Bronchial epithelial cell (primary cell): Measurements from ENCODE around the gene C1QL1. TPM values are rescaled to one million over a fixed set of nuclear protein-coding genes. Genes with fewer than 3 reads are reported as not detected.

Experiments used
- DNase-seq: peaks from one replicate; pipeline ENCODE4 v3.0.0-alpha.2; 2010; ENCODE audit warnings: low read depth
- FAIRE-seq: peaks from 2 replicates; lab custom pipeline; 2011; peaks lifted over from hg19 to GRCh38; lab: Jason Lieb, UNC
- H3K27me3 ChIP-seq: 2 replicates; pipeline ENCODE4 v1.5.1; 2011; ENCODE audit warnings: low read length; ENCODE audit not compliant: control insufficient read depth, insufficient read depth
- H3K36me3 ChIP-seq: 2 replicates; pipeline ENCODE4 v1.5.1; 2011; ENCODE audit warnings: low read length; ENCODE audit not compliant: control insufficient read depth, insufficient read depth
- H3K4me3 ChIP-seq: 2 replicates; pipeline ENCODE4 v1.5.1; 2011; ENCODE audit warnings: mild to moderate bottlenecking, low read depth, low read length, control low read depth
- CTCF ChIP-seq: IDR thresholded peaks from 2 replicates; pipeline ENCODE4 v1.5.1; 2011; ENCODE audit warnings: mild to moderate bottlenecking, moderate library complexity, low read length, control low read depth, inconsistent platforms; ENCODE audit not compliant: insufficient read depth, severe bottlenecking
- total RNA-seq: library from RNA; depleted of rRNA; stranded (reverse); fragments of >200 nt; gene quantifications from 2 replicates; pipeline ENCODE4 v1.2.1, GENCODE V29; 2014

The C1QL1 gene
- total RNA-seq, 1 donor from 2014 or later: not detected

GRCh38 chr17:45009676-45010467 lies 41.8 kb upstream of the C1QL1 start:
- H3K4me3 ChIP-seq: no peak overlapping the region
- no peak for TF ChIP-seq CTCF
- FAIRE-seq: no peak
- H3K36me3 ChIP-seq: no peaks in the 10 kb centered on the region
- H3K27me3 ChIP-seq: peaks cover 8% of the 10 kb centered on the region
- DNase-seq: no peak

GRCh38 chr17:45008216-45008615 lies 40.1 kb upstream of the C1QL1 start:
- DNase-seq (no peak), FAIRE-seq (no peak)
- Histone ChIP-seq H3K27me3 (peaks cover 13% of the 10 kb centered on the region), H3K4me3 (no peak overlapping the region), H3K36me3 (no peaks in the 10 kb centered on the region)
- TF ChIP-seq CTCF: no peak

DNA sequence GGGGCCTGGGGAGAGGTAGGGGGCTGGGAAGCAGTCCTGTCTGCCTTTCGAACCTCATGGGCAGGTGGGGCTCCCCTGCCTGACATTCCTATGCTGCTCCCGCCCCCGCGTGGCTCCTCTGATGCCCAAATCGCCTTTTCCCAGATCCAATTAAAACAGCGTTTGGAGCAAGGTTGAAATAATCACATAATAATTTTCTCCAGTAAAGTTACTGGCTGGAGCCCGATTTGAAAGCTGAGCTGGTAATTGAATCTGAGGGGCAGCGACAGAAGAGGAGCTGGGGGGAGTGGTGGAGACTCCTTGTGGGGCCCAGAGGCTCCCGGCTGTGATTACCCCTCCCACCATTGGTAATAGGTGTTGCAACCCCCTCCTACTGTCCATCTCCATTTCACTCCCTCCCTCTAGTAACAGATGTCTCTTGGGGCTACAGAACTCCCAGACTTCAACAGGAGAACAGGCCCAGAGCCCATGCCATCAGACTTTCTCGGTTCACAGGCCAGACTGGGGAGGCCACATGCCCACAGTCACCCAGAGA lies 38.9 kb upstream of the C1QL1 start:
- TF ChIP-seq CTCF: no peak
- FAIRE-seq (no peak), DNase-seq (no peak)
- peaks cover 13% of the 10 kb centered on the region for H3K27me3 ChIP-seq
- H3K36me3 ChIP-seq: no peaks in the 10 kb centered on the region
- no peak overlapping the region for H3K4me3 ChIP-seq

- TF ChIP-seq CTCF: no peak
- Histone ChIP-seq H3K36me3 (no peaks in the 10 kb centered on the region), H3K4me3 (no peak overlapping the region), H3K27me3 (peaks cover 13% of the 10 kb centered on the region)
- no peak for FAIRE-seq
- DNase-seq: no peak
These were observed 37.6 kb upstream of the C1QL1 start for GRCh38 chr17:45005700-45006099.

DNA sequence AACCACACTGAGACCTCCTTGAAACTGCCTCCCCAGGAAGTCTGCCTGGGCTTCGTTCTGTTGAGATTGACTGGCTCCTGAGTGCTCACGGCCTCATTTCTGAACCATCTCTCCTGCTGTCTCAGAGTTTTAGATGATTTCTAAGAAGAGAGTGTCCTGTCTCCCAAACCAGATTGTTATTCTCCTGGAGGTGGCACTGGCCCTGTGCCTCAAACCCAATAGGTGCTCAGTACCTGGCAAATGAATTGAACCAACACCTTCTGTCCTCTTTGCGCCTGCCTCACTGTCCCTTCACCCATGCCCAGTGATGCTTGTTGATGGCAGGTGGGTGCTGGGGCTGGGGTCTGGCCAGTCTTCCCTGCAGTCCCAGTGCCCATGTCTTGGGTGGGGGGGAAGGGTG lies 36.3 kb upstream of the C1QL1 start:
- no peaks in the 10 kb centered on the region for H3K36me3 ChIP-seq
- FAIRE-seq (no peak), DNase-seq (no peak)
- peaks cover 13% of the 10 kb centered on the region for H3K27me3 ChIP-seq
- no peak for TF ChIP-seq CTCF
- H3K4me3 ChIP-seq: no peak overlapping the region

- FAIRE-seq (peak; percentile 43), DNase-seq (no peak)
- no peak overlapping the region for H3K4me3 ChIP-seq
- TF ChIP-seq CTCF: no peak
- no peaks in the 10 kb centered on the region for H3K36me3 ChIP-seq
- peaks cover 13% of the 10 kb centered on the region for H3K27me3 ChIP-seq
These were observed 35.8 kb upstream of the C1QL1 start for GRCh38 chr17:45003877-45004276.
